DOHH2 (cell line): ENCODE data around the gene PPM1J.

Experiments
- H3F3A ChIP-seq: fragments of 200-600 bp; sonication (generic), shearing (Covaris generic); 2 replicates; pipeline ENCODE4 v1.6.0; 2016; ENCODE audit warnings: antibody characterized with exemption, mild to moderate bottlenecking; ENCODE audit not compliant: control insufficient read depth, insufficient read depth
- H3K27ac ChIP-seq: fragments of 200-600 bp; sonication (generic); 2 replicates; pipeline ENCODE4 v1.5.1; 2014; ENCODE audit warnings: low read depth, mild to moderate bottlenecking, low read length, moderate library complexity
- H3K27me3 ChIP-seq: fragments of 200-600 bp; sonication (generic); 2 replicates; pipeline ENCODE4 v1.6.1; 2014; ENCODE audit warnings: mild to moderate bottlenecking, low read length, mixed read lengths; ENCODE audit not compliant: control insufficient read depth
- H3K36me3 ChIP-seq: fragments of 200-600 bp; sonication (generic); 2 replicates; pipeline ENCODE4 v1.6.1; 2014; ENCODE audit warnings: mild to moderate bottlenecking, low read length, moderate library complexity, mixed read lengths; ENCODE audit not compliant: control insufficient read depth
- H3K4me1 ChIP-seq: fragments of 200-600 bp; sonication (generic); 2 replicates; pipeline ENCODE4 v1.6.1; 2014; ENCODE audit warnings: mild to moderate bottlenecking, low read length, mixed read lengths; ENCODE audit not compliant: control insufficient read depth
- H3K4me2 ChIP-seq: fragments of 200-600 bp; sonication (generic); 2 replicates; pipeline ENCODE4 v1.6.0; 2014; ENCODE audit warnings: mild to moderate bottlenecking, low read length, moderate library complexity
- H3K4me3 ChIP-seq: fragments of 200-600 bp; sonication (generic); 2 replicates; pipeline ENCODE4 v1.5.1; 2014; ENCODE audit warnings: mild to moderate bottlenecking, low read length, mixed read lengths
- H3K79me2 ChIP-seq: fragments of 200-600 bp; sonication (generic); 2 replicates; pipeline ENCODE4 v1.6.1; 2014; ENCODE audit warnings: mild to moderate bottlenecking, low read length, mixed read lengths; ENCODE audit not compliant: control insufficient read depth
- H3K9me2 ChIP-seq: fragments of 200-600 bp; sonication (generic); replicated peaks from 2 replicates; pipeline ENCODE4 v1.6.1; 2014; ENCODE audit warnings: mild to moderate bottlenecking, low read length, mixed read lengths; ENCODE audit not compliant: control insufficient read depth
- H3K9me3 ChIP-seq: fragments of 200-600 bp; sonication (generic); 2 replicates; pipeline ENCODE4 v1.6.1; 2014; ENCODE audit warnings: antibody characterized with exemption, low read length, mixed read lengths; ENCODE audit not compliant: control insufficient read depth, insufficient read depth
- H4K20me1 ChIP-seq: fragments of 200-600 bp; sonication (generic); 2 replicates; pipeline ENCODE4 v1.6.0; 2014; ENCODE audit warnings: low read depth, mild to moderate bottlenecking, antibody characterized with exemption, low read length, moderate library complexity; ENCODE audit not compliant: control insufficient read depth, insufficient read depth
- CTCF ChIP-seq: fragments of 200-600 bp; sonication (generic); IDR thresholded peaks from one replicate; pipeline ENCODE4 v1.5.1; 2014; ENCODE audit warnings: antibody characterized with exemption, mild to moderate bottlenecking, low read depth, low read length; ENCODE audit not compliant: poor library complexity, severe bottlenecking
- EZH2phosphoT487 ChIP-seq: fragments of 200-600 bp; sonication (generic); IDR thresholded peaks from 2 replicates; pipeline ENCODE4 v1.6.1; 2017; ENCODE audit warnings: borderline replicate concordance, mild to moderate bottlenecking, antibody characterized with exemption, low read length, moderate library complexity, mixed read lengths

PPM1J gene

GRCh38 chr1:112697781-112698201, 17.3 kb downstream of the PPM1J start:
- Histone ChIP-seq H4K20me1 (no peaks in the 10 kb centered on the region), H3K27me3 (no peaks in the 10 kb centered on the region), H3K4me3 (no peak overlapping the region), H3K4me1 (peaks cover 27% of the 10 kb centered on the region), H3F3A (no peaks in the 10 kb centered on the region), H3K79me2 (no peaks in the 10 kb centered on the region), H3K9me3 (no peaks in the 10 kb centered on the region), H3K9me2 (no peaks in the 10 kb centered on the region), H3K27ac (no peak overlapping the region), H3K4me2 (no peak overlapping the region), H3K36me3 (no peaks in the 10 kb centered on the region)
- no peak for TF ChIP-seq CTCF
- no peak for TF ChIP-seq EZH2phosphoT487

DNA sequence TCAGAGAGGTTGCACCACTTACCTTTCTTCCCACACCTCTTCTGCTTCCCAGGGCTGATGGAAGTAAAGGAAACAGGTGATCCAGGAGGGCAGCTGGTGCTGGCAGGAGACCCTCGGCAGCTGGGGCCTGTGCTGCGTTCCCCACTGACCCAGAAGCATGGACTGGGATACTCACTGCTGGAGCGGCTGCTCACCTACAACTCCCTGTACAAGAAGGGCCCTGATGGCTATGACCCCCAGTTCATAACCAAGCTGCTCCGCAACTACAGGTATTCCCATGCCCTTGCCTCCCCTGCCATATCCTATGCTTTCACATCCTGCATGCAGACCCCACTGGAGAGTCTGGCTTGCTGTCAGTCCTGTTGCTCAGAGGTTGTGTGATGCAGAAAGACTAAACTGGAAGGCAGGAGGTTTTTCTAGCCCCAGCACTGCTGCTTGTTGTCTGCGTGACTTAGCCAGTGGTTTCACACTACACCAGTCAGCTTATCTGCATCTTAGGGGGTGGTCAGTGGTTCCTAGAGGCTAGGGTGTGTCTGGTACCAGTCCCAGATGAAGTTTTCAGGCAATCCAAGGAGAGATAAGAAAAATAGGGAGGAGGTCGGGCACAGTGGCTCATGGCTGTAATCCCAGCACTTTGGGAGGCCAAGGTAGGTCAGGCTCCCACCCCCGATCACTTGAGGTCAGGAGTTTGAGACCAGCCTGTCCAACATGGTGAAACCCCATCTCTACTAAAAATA, 18.4 kb downstream of the PPM1J start:
- no peaks in the 10 kb centered on the region for H3K27me3 ChIP-seq
- no peaks in the 10 kb centered on the region for H3K9me3 ChIP-seq
- no peaks in the 10 kb centered on the region for H3K79me2 ChIP-seq
- no peak for TF ChIP-seq EZH2phosphoT487
- no peaks in the 10 kb centered on the region for H3K9me2 ChIP-seq
- no peak overlapping the region for H3K27ac ChIP-seq
- H3K4me3 ChIP-seq = no peak overlapping the region
- H3F3A ChIP-seq = no peaks in the 10 kb centered on the region
- H3K36me3 ChIP-seq = no peaks in the 10 kb centered on the region
- H3K4me1 ChIP-seq = peaks cover 27% of the 10 kb centered on the region
- no peak overlapping the region for H3K4me2 ChIP-seq
- no peaks in the 10 kb centered on the region for H4K20me1 ChIP-seq

DNA sequence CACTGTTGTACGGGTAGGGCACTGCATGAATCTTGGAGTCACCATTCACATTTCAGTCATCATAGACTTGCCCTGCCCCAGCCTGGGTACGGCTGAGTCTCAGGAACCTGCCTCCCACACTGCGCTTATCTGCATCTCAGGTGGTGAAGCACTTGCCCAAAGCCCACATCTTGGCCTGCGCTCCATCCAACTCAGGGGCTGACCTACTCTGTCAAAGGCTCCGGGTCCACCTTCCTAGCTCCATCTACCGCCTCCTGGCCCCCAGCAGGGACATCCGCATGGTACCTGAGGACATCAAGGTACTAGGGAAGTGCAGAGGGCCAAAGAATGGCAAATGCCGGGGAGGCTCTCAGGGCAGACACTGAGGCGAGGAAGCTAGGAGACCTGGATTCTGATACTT, 19.9 kb downstream of the PPM1J start:
- no peaks in the 10 kb centered on the region for H3K79me2 ChIP-seq
- TF ChIP-seq CTCF = no peak
- no peak for TF ChIP-seq EZH2phosphoT487
- H3K9me3 ChIP-seq = no peaks in the 10 kb centered on the region
- H3K9me2 ChIP-seq = no peaks in the 10 kb centered on the region
- H3K36me3 ChIP-seq = no peaks in the 10 kb centered on the region
- H3K27me3 ChIP-seq = no peaks in the 10 kb centered on the region
- H4K20me1 ChIP-seq = no peaks in the 10 kb centered on the region
- no peak overlapping the region for H3K4me3 ChIP-seq
- peaks cover 12% of the 10 kb centered on the region for H3K4me1 ChIP-seq
- no peaks in the 10 kb centered on the region for H3F3A ChIP-seq
- H3K4me2 ChIP-seq = no peak overlapping the region
- H3K27ac ChIP-seq = no peak overlapping the region

DNA sequence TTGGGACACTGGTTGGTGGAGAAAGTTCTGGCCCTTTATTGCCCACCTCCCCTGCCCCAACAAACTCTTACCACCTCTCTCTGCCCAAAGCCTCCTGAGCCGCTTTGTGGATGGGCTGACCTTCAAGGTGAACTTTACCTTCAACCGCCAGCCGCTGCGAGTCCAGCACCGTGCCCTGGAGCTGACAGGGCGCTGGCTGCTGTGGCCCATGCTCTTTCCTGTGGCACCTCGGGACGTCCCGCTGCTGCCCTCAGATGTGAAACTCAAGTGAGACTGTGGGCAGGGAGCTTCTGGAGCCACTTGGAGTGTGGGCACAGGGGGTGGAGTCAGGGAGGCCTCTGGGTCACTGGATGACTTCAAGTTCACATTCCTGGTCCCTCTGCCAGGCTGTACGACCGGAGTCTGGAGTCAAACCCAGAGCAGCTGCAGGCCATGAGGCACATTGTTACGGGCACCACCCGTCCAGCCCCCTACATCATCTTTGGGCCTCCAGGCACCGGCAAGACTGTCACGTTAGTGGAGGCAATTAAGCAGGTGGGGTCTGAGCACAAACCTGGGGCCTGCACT, 20.7 kb downstream of the PPM1J start:
- Histone ChIP-seq H3K4me1 (peaks cover 4% of the 10 kb centered on the region), H3K9me3 (no peaks in the 10 kb centered on the region), H3K27me3 (no peaks in the 10 kb centered on the region), H3K9me2 (no peaks in the 10 kb centered on the region), H3F3A (no peaks in the 10 kb centered on the region), H3K4me3 (no peak overlapping the region), H3K79me2 (no peaks in the 10 kb centered on the region), H4K20me1 (no peaks in the 10 kb centered on the region), H3K4me2 (no peak overlapping the region), H3K27ac (no peak overlapping the region), H3K36me3 (no peaks in the 10 kb centered on the region)
- no peak for TF ChIP-seq EZH2phosphoT487
- TF ChIP-seq CTCF = no peak
